Left cardiac atrium (tissue), 4 donors: ENCODE results near the gene SSR1. TPM values are rescaled to one million over a fixed set of nuclear protein-coding genes. Genes with fewer than 3 reads are reported as not detected.

ENCODE experiments used
- ATAC-seq, 2 donors: fragments of 200-7000 bp; cut with Tn5 transposase; one replicate each; pipeline ENCODE4 v1.9.1; 2020; ENCODE audit warnings: mild to moderate bottlenecking in 2 of 2, moderate library complexity in 2 of 2
- DNase-seq: peaks from one replicate; pipeline ENCODE4 v3.0.0-alpha.2; 2020
- intact Hi-C, 2 donors: fragments of 100-400 bp; cut with DNase I; formaldehyde crosslinking; loops; one replicate each; pipeline versions ENCODE4 v1.14.1 to v1.15.1; 2022 to 2023
- total RNA-seq, 2 donors: library from RNA; stranded (reverse); fragmentation: NEBNext Ultra II Directional; extraction: Animal tissue kit (Norgen Biotek cat#: 25700); gene quantifications; one replicate each; pipeline ENCODE4 v1.2.1, GENCODE V29; 2021
- donor health status: DM: no; HTN: yes; CAD: no.
- donor health status: DM: no; HTN: yes; CAD: no; lungs with severe emphysema.
- donor health status: DM: yes; HTN: yes; CAD: no.
- donor health status: Dilated cardiomyopathy.

SSR1 gene
- total RNA-seq, 2 donors from 2014 or later = 84.0 to 98.6 TPM

- intact Hi-C loops = loop anchor here in 1 of 2 donors (10.0 kb wide), 1 partner anchor 116 kb away; no protein-coding TSS in a partner anchor
- ATAC-seq = no peak
- DNase-seq = no peak
Measured at GRCh38 chr6:7230956-7231713, 81.9 kb downstream of the SSR1 start.

- ATAC-seq (no peak), DNase-seq (no peak)
- intact Hi-C loops = loop anchor here in 1 of 2 donors (10.0 kb wide), 1 partner anchor 116 kb away; no protein-coding TSS in a partner anchor
Measured at GRCh38 chr6:7230327-7230691, 82.7 kb downstream of the SSR1 start.

- intact Hi-C loops = loop anchor here (10.0 kb wide), 3 partner anchors 115 to 335 kb away; partner anchors contain the start of gene RREB1 (in 1 of the 2)
- no peak for ATAC-seq
Measured at GRCh38 chr6:7229376-7230326, 83.3 kb downstream of the SSR1 start.

GRCh38 chr6:7228662-7229375, 84.2 kb downstream of the SSR1 start:
- intact Hi-C loops = loop anchor here (10.0 kb wide), 2 partner anchors 124 to 334 kb away; partner anchors contain the start of gene RREB1 (in 1 of the 2)

More at GRCh38 chr6:7229376-7230326, 83.3 kb downstream of the SSR1 start:
- no peak for DNase-seq

GRCh38 chr6:7224731-7225130, 88.3 kb downstream of the SSR1 start:
- peak; percentile 57 for DNase-seq
- intact Hi-C loops = loop anchor here (10.0 kb wide), 2 partner anchors 120 to 330 kb away; partner anchors contain the start of gene RREB1 (in 1 of the 2)
- peak in 1 of 2 donors; percentile 51 for ATAC-seq

More at GRCh38 chr6:7228662-7229375, 84.2 kb downstream of the SSR1 start:
- ATAC-seq (no peak), DNase-seq (no peak)

GRCh38 chr6:7222197-7222596, 90.8 kb downstream of the SSR1 start:
- DNase-seq = no peak
- intact Hi-C loops = loop anchor here (10.0 kb wide), 2 partner anchors 117 to 327 kb away; partner anchors contain the start of gene RREB1 (in 1 of the 2)

GRCh38 chr6:7219310-7219709, 93.7 kb downstream of the SSR1 start:
- DNase-seq = peak; percentile 49
- intact Hi-C loops = loop anchor here in 1 of 2 donors (5.0 kb wide), 1 partner anchor 42 kb away; no protein-coding TSS in a partner anchor
- ATAC-seq = peak; percentile 65

More at GRCh38 chr6:7222197-7222596, 90.8 kb downstream of the SSR1 start:
- no peak for ATAC-seq

- ATAC-seq (no peak), DNase-seq (no peak)
- intact Hi-C loops = loop anchor here in 1 of 2 donors (5.0 kb wide), 1 partner anchor 41 kb away; no protein-coding TSS in a partner anchor
Measured at GRCh38 chr6:7218406-7218988, 94.5 kb downstream of the SSR1 start.

Other genes with a start within 250 kb of the SSR1 start
- gene RREB1, start 205.2 kb downstream of the SSR1 start, total RNA-seq = 10 to 100 TPM; 34.2 to 37.6 TPM
- gene CAGE1, start 76.5 kb upstream of the SSR1 start, total RNA-seq = under 1 TPM in 1 of 2 donors, not detected in 1; 0.06 TPM
- 10 to 100 TPM in 1 of 2 donors, 1 to 10 TPM in 1; 10.0 to 16.4 TPM for gene RIOK1, start 76.6 kb upstream of the SSR1 start, total RNA-seq
- 100 to 1,000 TPM; 179 to 198 TPM for gene DSP, start 228.5 kb upstream of the SSR1 start, total RNA-seq